Glutamatergic neuron (in vitro differentiated cells): ENCODE measurements around the gene REPS2. TPM values are rescaled to one million over a fixed set of nuclear protein-coding genes. Genes with fewer than 3 reads are reported as not detected.

ENCODE experiments used
- DNase-seq: peaks from one replicate; pipeline ENCODE4 v3.0.0; 2022
- H3K27ac Mint-ChIP-seq: one replicate; pipeline ENCODE4 v1.8.0; 2020; ENCODE audit warnings: mild to moderate bottlenecking, mixed read lengths, inconsistent platforms; ENCODE audit not compliant: unreplicated experiment
- H3K27me3 Mint-ChIP-seq: one replicate; pipeline ENCODE4 v1.8.0; 2020; ENCODE audit warnings: mild to moderate bottlenecking, moderate library complexity, mixed read lengths, inconsistent platforms; ENCODE audit not compliant: unreplicated experiment
- H3K36me3 Mint-ChIP-seq: one replicate; pipeline ENCODE4 v1.8.0; 2020; ENCODE audit warnings: mild to moderate bottlenecking, mixed read lengths, inconsistent platforms; ENCODE audit not compliant: unreplicated experiment
- H3K4me1 Mint-ChIP-seq: one replicate; pipeline ENCODE4 v1.8.0; 2020; ENCODE audit warnings: mild to moderate bottlenecking, low read depth, mixed read lengths, inconsistent platforms; ENCODE audit not compliant: unreplicated experiment
- H3K4me3 Mint-ChIP-seq: one replicate; pipeline ENCODE4 v1.8.0; 2020; ENCODE audit warnings: mild to moderate bottlenecking, mixed read lengths, inconsistent platforms; ENCODE audit not compliant: unreplicated experiment
- H3K9me3 Mint-ChIP-seq: one replicate; pipeline ENCODE4 v1.8.0; 2020; ENCODE audit warnings: mild to moderate bottlenecking, moderate library complexity, mixed read lengths, inconsistent platforms; ENCODE audit not compliant: unreplicated experiment
- total RNA-seq: library from RNA; stranded (reverse); fragmentation: NEBNext Ultra II Directional; extraction: Animal tissue kit (Norgen Biotek cat#: 25700); gene quantifications from one replicate; pipeline ENCODE4 v1.2.1, GENCODE V29; 2021; ENCODE audit not compliant: unreplicated experiment
- TF ChIP-seq, protein P1 (sequence below): fragments of 200-600 bp; sonication (generic); IDR thresholded peaks from one replicate; pipeline ENCODE4 v1.5.0; 2021; ENCODE audit not compliant: partially characterized antibody, unreplicated experiment

Gene REPS2
- total RNA-seq, 1 donor from 2014 or later, result 3.1 TPM

DNA sequence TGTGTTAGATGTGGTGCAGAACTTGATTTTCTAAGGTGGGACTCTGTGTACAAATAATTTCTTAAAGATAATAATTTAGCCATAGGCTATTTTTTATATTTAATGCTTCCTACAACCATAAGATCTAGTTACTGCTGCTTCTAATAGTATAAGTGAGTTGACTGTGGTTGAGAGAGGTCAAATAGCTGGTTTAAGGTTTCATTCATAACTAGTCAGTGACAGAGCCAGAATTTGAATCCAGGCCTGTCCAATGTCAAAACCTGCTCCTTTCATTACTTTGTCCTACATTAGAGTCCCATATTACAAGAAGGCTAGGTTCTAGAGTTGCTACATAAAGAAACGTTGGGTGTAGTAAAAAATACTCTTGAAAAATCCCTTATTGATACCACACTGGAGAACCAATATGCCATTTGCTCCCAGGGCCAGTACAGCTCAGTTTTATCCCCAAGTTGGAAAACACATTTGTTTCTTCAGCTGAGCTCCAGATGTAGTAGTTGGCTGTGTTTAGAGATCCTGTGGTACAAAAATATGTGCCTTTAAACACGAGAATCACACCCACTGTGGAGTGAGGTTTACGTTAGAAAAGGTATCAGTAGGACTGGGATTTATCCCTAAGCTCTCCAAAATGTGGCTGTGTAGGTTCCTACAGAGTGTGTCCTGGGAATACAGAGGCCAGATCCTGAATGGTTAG is 84.3 kb downstream of the REPS2 start:
- H3K36me3 Mint-ChIP-seq, result peaks cover 4% of the 10 kb centered on the region
- H3K4me3 Mint-ChIP-seq, result no peak overlapping the region
- peaks cover 6% of the 10 kb centered on the region for H3K4me1 Mint-ChIP-seq
- no peaks in the 10 kb centered on the region for H3K9me3 Mint-ChIP-seq
- no peaks in the 10 kb centered on the region for H3K27me3 Mint-ChIP-seq
- H3K27ac Mint-ChIP-seq, result no peak overlapping the region
- TF ChIP-seq, protein P1, sequence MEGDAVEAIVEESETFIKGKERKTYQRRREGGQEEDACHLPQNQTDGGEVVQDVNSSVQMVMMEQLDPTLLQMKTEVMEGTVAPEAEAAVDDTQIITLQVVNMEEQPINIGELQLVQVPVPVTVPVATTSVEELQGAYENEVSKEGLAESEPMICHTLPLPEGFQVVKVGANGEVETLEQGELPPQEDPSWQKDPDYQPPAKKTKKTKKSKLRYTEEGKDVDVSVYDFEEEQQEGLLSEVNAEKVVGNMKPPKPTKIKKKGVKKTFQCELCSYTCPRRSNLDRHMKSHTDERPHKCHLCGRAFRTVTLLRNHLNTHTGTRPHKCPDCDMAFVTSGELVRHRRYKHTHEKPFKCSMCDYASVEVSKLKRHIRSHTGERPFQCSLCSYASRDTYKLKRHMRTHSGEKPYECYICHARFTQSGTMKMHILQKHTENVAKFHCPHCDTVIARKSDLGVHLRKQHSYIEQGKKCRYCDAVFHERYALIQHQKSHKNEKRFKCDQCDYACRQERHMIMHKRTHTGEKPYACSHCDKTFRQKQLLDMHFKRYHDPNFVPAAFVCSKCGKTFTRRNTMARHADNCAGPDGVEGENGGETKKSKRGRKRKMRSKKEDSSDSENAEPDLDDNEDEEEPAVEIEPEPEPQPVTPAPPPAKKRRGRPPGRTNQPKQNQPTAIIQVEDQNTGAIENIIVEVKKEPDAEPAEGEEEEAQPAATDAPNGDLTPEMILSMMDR, result no peak
- DNase-seq, result no peak

- DNase-seq, result no peak
- TF ChIP-seq, protein P1, result no peak
- H3K4me3 Mint-ChIP-seq, result no peak overlapping the region
- peaks cover 4% of the 10 kb centered on the region for H3K36me3 Mint-ChIP-seq
- H3K27me3 Mint-ChIP-seq, result no peaks in the 10 kb centered on the region
- H3K4me1 Mint-ChIP-seq, result peaks cover 3% of the 10 kb centered on the region
- no peak overlapping the region for H3K27ac Mint-ChIP-seq
- H3K9me3 Mint-ChIP-seq, result no peaks in the 10 kb centered on the region
Observed at GRCh38 chrX:17031827-17032226, 85.4 kb downstream of the REPS2 start.

DNA sequence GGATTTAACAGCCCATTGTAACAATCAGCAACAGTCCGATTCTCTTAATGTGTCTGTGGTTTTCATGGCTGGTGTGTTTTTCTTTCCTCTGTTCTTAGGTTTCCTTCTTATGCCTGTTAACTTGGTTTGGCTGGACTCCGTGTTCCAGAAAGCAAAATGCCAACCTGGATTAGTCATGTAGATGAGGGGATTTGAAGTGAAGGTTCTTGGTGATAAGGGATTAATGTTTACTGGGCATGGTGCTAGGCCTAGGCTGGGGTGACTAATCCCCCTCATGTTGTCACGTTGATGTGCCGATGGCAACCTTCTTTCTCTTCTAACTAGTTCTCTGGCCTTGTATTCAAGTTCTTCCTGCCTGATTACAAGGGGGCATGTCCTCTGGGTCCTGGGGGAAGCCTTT is 85.9 kb downstream of the REPS2 start:
- no peak overlapping the region for H3K4me3 Mint-ChIP-seq
- TF ChIP-seq, protein P1, result no peak
- no peak for DNase-seq
- H3K4me1 Mint-ChIP-seq, result peaks cover 3% of the 10 kb centered on the region
- no peaks in the 10 kb centered on the region for H3K9me3 Mint-ChIP-seq
- no peak overlapping the region for H3K27ac Mint-ChIP-seq
- H3K36me3 Mint-ChIP-seq, result peaks cover 4% of the 10 kb centered on the region
- no peaks in the 10 kb centered on the region for H3K27me3 Mint-ChIP-seq

GRCh38 chrX:17033225-17033624 is 86.8 kb downstream of the REPS2 start:
- Mint-ChIP-seq H3K4me3 (no peak overlapping the region), H3K4me1 (peaks cover 3% of the 10 kb centered on the region), H3K36me3 (peaks cover 4% of the 10 kb centered on the region), H3K9me3 (no peaks in the 10 kb centered on the region), H3K27me3 (no peaks in the 10 kb centered on the region), H3K27ac (no peak overlapping the region)
- DNase-seq, result no peak
- TF ChIP-seq, protein P1, result no peak

- H3K4me1 Mint-ChIP-seq, result peaks cover 3% of the 10 kb centered on the region
- no peaks in the 10 kb centered on the region for H3K27me3 Mint-ChIP-seq
- H3K4me3 Mint-ChIP-seq, result no peak overlapping the region
- H3K36me3 Mint-ChIP-seq, result peaks cover 4% of the 10 kb centered on the region
- H3K9me3 Mint-ChIP-seq, result no peaks in the 10 kb centered on the region
- no peak overlapping the region for H3K27ac Mint-ChIP-seq
- TF ChIP-seq, protein P1, result no peak
- no peak for DNase-seq
Observed at GRCh38 chrX:17035111-17035510, 88.7 kb downstream of the REPS2 start.
